ENCODE measurements around the gene MPC1.
"Not testable (repeated sequence)": the region's sequence is repeated elsewhere in the genome, so short reads cannot be mapped to it uniquely, and the experiment has no call there.

Gene MPC1

DNA sequence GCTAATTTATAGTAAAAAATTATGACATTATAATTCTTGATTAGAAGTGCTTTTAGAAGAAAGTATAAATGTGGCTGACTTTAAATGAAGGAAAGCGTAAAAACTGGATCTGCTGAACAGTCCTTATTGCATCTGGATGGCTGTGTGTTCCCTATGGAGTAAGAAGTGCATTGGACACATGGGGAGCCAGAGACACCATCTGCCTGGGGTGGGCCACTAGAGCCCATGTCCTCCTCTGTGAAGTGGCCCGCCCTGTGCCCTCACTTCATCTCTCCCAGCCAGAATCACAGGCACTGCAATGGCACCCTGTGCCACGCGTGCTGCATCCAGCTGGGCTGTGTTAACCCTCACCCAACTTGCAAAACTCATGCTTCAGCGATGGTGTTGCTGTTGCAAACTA lies 27.2 kb downstream of the MPC1 start:
- in situ Hi-C loops (cut with HindIII; ENCODE audit: low pct_ligation_motif_present, low pct_unique_long_range_greater_than_20kb, low sequenced_read_pairs): no loop called here

DNA sequence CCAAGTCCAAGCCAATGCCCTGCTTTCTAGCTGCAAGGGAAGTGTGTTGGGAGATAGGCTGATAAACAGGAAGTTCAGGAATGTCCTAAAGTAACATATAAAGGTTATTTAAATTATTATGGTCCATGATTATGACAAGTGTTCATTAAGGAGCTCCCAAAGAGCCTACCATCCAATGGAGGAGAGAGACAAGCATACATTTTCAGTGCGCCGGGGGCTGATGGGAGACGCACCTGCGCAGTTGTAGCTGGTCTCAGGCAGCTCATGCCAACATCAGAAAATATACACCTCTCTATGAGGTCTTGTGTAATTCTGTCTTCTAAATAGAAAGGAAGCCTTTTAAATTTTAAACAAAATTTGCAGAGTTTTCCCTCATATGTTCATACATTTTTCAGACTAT lies 27.8 kb downstream of the MPC1 start:
- no peak for DNase-seq
- in situ Hi-C loops (cut with HindIII; ENCODE audit: low pct_ligation_motif_present, low pct_unique_long_range_greater_than_20kb, low sequenced_read_pairs): no loop called here

More for the DNA sequence above, 27.2 kb downstream of the MPC1 start:
- DNase-seq: no peak

DNA sequence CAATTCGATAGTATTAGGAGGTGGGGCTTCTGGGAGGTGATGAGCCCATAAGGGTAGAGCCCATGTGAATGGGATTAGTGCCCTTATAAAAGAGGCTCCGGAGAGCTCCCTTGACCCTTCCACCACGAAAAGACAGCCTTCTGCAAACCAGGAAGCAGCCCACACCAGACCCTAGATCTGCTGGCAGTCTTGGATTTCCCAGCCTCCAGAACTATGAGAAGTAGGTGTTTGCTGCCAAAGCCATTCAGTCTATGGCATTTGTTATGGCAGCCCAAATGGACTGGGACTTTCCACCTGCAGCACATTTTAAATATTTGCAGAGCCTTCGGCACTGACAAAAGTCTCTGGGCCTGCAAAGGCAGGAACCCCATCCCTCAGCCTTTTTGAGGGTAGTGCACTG lies 28.6 kb downstream of the MPC1 start:
- in situ Hi-C loops (cut with HindIII; ENCODE audit: low pct_ligation_motif_present, low pct_unique_long_range_greater_than_20kb, low sequenced_read_pairs): no loop called here
- no peak for DNase-seq

DNA sequence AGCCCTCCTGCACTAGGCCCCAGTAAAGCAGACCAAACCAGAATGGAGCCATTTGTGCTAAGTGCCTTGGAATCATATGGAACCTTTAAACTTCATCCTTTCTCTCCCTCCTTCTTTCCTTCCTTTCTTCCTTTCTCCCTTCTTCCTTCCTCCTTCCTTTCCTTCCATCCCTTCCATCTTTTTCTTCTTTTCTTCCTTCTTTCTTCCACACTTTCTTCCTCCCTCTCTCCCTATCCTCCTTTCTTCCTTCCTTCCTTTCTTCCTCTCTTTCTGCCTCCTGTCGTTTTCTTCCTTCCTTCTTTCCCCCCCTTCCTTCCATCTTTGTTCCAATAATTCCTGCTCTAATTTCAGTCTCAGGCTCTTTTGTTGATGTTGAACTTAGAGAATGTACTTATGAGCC lies 29.2 kb downstream of the MPC1 start:
- DNase-seq: no peak
- in situ Hi-C loops (cut with HindIII; ENCODE audit: low pct_ligation_motif_present, low pct_unique_long_range_greater_than_20kb, low sequenced_read_pairs): no loop called here

DNA sequence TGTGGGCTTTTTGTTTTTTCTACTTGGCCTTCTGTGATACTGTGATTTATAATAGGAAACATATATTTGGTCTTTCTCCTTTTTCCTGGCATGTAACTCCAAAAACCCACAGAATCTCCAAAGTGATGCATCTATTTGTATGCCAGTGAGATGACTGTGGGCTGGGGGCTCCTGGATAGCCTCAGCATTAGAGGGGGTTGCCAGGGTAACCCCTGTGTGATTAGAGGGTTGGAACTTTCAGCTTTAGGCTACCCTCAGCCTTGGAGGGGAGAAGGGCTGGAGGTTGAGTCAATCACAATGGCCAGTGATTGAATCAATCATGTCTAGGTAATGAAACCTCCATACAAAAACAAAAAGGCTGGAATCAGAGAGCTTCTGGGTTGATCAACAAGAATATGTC lies 29.8 kb downstream of the MPC1 start:
- no peak for DNase-seq
- in situ Hi-C loops (cut with HindIII; ENCODE audit: low pct_ligation_motif_present, low pct_unique_long_range_greater_than_20kb, low sequenced_read_pairs): no loop called here

DNA sequence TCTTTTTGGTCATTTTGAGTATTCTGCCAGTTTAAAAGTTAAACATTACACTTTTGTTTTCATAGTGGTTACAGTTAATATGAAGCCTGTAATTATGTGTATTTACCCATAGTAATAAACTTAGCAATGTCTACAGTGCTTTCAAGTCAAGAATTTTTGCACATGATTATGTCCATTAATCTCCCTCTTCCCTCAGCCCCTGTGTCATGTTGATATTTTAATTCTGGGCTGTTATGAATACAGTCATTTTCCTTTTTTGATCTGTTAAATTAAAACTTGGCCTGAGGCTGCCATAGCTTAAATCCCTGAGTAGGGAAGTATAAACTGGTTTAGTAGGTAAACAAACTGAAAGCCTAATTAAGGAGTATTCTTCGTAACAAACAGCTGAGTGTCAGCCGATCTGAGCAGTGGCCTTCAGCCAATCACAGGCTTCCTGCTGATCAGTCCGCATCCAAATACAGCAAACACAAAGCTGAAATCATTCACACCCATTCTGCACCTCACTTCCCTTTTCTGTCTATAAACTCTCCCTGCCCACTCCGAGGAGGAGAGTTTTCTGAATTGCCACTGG lies 30.9 kb downstream of the MPC1 start:
- no peak for DNase-seq

DNA sequence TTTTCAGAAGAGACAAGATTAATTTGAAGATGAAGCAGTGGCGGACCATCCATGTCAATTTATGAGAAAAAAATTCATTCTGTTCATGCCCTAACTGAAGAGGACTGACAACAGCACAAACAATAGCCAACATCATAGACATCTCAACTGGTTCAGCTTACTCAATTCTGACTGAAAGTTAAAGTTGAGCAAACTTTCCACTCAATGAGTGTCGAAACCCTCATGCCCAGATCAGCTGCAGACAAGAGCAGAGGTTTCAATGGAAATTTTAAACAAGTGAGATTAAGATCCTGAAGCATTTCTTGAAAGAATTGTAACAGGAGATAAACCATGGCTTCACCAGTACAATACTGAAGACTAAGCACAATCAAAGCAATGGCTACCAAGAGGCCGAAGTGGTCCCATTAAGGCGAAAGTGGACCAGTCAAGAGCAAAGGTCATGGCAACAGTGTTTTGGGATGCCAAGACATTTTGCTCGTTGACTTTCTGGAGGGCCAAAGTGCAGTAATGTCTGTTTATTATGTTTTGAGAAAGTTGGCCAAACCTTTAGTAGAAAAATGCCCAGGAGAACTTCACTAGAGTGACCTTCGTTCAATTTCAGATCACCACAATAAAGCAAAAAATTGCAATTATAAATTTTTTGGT lies 34.3 kb downstream of the MPC1 start:
- in situ Hi-C loops (cut with HindIII; ENCODE audit: low pct_ligation_motif_present, low pct_unique_long_range_greater_than_20kb, low sequenced_read_pairs): no loop called here

More for the DNA sequence above, 30.9 kb downstream of the MPC1 start:
- in situ Hi-C loops (cut with HindIII; ENCODE audit: low pct_ligation_motif_present, low pct_unique_long_range_greater_than_20kb, low sequenced_read_pairs): no loop called here

DNA sequence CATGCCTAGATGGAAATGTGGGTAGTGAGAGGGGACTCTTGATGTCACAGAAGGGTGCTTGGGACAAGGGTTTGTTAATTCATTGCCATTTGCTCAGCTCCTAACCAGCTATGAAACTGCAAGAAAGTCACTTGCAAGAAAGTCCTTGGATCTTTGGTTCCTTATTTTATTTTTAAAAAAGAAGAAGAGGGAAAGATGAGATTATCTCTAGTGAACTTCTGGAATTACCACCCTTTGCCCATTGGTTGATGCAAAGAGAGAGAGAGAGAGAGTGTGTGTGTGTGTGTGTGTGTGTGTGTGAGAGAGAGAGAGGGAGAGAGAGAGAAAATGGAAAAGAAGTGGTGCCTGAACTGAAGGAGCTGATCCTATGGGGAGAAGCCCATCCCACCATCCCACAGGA lies 35.8 kb downstream of the MPC1 start:
- in situ Hi-C loops (cut with HindIII; ENCODE audit: low pct_ligation_motif_present, low pct_unique_long_range_greater_than_20kb, low sequenced_read_pairs): no loop called here
- DNase-seq: no peak

More for the DNA sequence above, 34.3 kb downstream of the MPC1 start:
- no peak for DNase-seq

DNA sequence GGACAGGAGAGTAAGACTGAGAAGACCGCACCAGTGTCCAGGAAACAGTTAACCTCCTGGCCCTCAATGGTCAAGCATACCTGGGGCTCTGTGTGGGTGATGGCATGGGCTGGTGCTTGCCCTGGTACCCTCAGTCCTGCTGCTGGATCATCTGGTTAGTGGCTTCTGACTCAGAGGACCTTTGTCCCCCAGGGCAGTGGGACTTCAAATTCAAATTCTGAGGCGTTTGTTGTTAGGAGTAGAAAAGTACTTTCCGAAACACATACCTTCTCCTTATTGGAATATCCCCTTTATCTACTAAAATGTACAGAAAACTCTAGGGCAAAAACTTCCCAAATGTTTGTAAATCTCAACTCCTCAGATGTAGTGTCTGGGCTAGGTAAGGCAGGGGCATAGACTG lies 36.3 kb downstream of the MPC1 start:
- no peak for DNase-seq
- in situ Hi-C loops (cut with HindIII; ENCODE audit: low pct_ligation_motif_present, low pct_unique_long_range_greater_than_20kb, low sequenced_read_pairs): no loop called here

DNA sequence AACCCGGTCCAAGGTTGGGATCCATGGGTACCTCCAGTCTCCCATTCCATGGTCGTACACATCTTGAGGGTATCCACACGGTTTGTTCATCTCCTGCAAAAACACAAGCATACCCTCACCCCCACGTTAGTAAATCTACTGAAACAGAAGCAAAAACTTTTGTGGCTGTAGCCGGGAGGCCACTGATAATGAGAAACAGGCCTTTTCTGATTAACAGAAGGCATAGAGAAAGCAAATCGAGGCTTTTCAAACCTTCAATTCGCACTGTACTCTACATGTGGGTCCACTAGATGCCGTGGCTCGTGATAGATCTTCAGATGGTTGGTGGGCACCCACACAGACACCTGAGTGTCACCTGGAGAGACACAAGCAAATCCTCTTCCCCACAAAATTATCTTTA lies 37.1 kb downstream of the MPC1 start:
- in situ Hi-C loops (cut with HindIII; ENCODE audit: low pct_ligation_motif_present, low pct_unique_long_range_greater_than_20kb, low sequenced_read_pairs); DNase-seq: not testable (repeated sequence)

DNA sequence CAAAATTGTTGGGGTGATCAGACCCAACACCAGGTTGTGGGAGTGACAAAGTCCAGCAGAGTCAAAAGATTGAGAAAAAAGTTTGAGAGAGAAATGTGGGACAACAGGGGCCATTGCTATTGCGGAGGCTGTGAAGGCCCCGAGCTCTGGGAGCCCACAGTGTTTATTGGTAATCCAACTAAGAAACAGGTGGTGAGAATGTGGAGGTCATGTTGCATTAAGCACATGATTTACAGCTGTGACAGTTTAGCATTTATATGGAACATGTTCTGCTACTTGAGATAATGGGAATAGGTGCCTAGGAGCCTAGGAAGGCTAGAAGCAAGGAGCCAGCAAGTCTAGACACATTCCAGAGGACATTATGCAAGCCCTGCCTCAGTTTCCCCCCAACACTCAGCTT lies 37.8 kb downstream of the MPC1 start:
- in situ Hi-C loops (cut with HindIII; ENCODE audit: low pct_ligation_motif_present, low pct_unique_long_range_greater_than_20kb, low sequenced_read_pairs); DNase-seq: not testable (repeated sequence)

DNA sequence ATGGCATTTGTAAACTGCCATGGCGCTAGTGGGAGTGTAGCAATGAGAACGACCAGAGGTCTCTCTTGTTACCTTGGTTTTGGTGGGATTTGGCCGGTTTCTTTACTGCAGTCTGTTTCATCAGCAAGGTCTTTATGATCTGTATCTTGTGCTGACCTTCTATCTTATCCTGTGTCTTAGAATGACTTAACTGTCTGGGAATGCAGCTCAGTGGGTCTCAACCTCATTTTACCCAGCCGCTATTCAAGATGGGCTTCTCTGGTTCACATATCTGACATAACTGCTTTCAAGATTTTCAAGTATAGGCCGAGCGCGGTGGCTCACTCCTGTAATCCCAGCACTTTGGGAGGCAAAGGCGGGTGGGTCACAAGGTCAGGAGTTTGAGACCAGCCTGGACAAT lies 38.5 kb downstream of the MPC1 start:
- in situ Hi-C loops (cut with HindIII; ENCODE audit: low pct_ligation_motif_present, low pct_unique_long_range_greater_than_20kb, low sequenced_read_pairs): no loop called here
- DNase-seq: no peak

DNA sequence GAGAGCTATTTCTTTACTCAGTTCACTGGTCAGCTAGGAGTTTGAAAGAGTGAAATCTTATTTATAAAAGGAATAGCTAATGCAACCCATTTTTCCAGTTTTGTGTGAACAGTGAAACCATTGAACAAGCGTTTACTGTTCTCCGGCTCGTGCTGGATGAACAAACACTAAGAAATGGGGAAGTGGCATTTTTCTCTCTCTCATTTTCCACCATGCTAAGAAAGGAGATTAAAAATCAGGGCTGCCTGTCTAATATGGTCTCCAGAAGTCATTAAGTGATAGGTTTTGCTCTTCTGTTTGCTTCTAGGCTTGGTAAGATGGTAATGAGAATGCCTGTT lies 39.6 kb downstream of the MPC1 start:
- in situ Hi-C loops (cut with HindIII; ENCODE audit: low pct_ligation_motif_present, low pct_unique_long_range_greater_than_20kb, low sequenced_read_pairs): no loop called here
- no peak for DNase-seq

DNA sequence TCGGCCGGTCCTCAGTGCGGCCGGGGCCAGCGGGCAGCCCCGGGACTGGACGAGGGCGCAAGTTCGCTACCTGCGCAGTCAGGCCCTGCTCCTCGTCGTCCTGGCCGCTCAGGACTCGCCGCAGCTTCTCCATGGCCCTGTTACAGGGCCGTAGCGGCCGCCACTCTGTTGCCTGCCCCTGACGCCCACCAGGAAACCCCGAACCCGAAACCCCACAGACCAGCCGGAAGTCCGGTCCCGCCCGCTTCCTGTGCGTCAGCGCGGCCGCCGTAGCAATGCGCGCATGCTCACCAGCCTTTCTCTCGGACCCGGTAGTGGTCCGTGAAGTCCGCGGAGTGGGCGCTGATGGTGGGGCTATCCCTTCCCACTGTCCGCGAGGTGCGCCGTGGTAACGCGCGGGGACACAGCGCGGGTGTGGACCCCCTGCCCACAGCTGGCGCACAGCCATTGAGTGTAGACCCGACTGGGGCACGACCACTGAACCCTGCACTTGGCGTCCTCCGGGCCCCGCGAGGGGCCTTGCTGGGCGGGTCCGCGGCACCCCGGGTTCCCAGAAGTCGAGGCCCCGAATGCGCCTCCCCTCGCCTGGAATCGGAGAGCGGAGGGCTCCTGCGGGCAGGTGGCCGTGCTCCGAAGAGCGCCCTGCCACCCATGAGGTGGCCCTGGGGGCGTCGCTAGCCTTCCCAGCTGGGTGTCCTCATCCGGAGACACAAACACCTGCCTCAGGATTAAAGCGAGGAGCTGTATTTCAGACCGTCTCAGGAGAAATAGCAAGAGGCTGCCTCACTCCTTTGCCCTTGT lies 40.2 kb downstream of the MPC1 start, which contains the start of gene SFT2D1:
TSS of gene SFT2D1 (minus strand) at position 197 of the 801 bp plus-strand sequence. CDS start at position 133, 64 bp downstream.
- peak; percentile 72 for DNase-seq
- in situ Hi-C loops (cut with HindIII; ENCODE audit: low pct_ligation_motif_present, low pct_unique_long_range_greater_than_20kb, low sequenced_read_pairs): no loop called here

DNA sequence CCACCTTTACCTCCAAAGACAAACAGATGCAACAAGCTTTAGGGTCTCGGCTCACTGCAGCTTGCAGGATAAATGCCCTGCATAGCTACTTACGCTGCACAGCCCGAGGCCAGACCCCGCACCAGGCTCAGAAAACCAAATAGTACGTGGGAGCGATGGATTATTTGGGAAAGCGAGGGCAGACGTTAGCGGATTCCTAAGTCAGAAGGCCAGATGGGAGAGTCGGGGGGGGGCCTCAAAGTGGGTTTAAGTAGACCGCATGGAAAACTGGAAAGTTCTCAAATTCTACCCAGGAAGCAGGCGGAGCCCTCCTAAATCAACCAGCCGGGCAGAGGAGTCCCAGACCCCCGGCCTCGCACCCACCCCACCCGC lies 40.8 kb downstream of the MPC1 start:
- in situ Hi-C loops (cut with HindIII; ENCODE audit: low pct_ligation_motif_present, low pct_unique_long_range_greater_than_20kb, low sequenced_read_pairs): no loop called here
- peak; percentile 2 for DNase-seq

DNA sequence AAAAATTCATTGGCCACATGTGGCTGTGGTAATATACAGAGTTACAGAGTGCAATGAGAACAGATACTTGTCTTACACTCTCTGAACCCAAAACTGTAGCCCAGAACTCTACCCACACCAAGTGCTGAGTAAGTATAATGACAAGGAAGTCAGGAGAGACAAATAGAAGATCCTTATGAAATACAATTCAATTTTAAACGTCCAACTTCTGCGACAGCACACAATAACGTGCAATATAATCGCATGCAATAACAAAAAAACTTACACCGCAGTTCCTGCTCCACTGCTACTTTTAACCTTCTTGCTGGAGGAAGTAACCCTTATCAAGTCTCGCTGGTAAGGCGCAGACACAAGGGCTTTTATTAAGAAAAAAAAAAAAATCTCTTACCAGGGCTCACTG lies 41.3 kb downstream of the MPC1 start:
- no peak for DNase-seq

DNA sequence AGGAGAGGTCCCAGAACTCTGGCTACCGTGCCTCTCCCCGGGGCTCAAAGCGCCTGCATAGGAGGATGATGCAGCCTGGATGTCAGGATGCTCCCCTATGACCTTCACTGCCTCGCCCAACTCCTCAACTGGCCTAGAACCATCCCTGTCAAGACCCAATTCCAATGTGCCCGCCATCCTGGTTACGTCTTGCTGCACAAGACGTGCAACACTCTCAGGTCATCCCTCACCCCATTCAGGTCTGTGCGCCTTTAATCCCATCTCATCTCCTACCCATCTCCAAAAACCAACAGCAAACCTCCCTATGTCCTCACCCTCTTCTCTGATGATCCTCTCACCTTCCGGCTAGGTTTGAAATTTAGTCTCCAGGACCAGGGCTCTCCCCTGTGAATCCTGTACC lies 43.9 kb downstream of the MPC1 start:
- in situ Hi-C loops (cut with HindIII; ENCODE audit: low pct_ligation_motif_present, low pct_unique_long_range_greater_than_20kb, low sequenced_read_pairs): no loop called here
- DNase-seq: no peak

More for the DNA sequence above, 41.3 kb downstream of the MPC1 start:
- in situ Hi-C loops (cut with HindIII; ENCODE audit: low pct_ligation_motif_present, low pct_unique_long_range_greater_than_20kb, low sequenced_read_pairs): no loop called here

DNA sequence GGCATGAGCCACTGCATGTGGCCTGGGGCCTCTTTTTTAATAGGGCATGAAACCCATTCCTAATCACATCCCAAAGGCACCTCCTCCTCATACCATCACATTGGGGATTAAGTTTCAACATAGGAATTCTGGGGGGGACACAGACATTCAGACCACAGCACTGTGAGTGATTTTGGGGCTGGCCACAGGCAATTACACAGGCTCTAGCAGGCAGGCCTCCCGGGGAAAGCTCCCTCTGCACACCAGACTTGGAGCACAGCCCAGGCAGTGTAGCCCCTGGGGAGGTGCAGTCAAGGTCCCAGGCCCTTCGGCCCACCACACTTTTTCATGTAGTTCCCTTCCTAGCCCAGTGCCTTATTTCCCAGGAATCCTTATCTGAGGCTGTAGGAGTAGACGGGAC lies 45.9 kb downstream of the MPC1 start:
- DNase-seq: no peak
- in situ Hi-C loops (cut with HindIII; ENCODE audit: low pct_ligation_motif_present, low pct_unique_long_range_greater_than_20kb, low sequenced_read_pairs): no loop called here

DNA sequence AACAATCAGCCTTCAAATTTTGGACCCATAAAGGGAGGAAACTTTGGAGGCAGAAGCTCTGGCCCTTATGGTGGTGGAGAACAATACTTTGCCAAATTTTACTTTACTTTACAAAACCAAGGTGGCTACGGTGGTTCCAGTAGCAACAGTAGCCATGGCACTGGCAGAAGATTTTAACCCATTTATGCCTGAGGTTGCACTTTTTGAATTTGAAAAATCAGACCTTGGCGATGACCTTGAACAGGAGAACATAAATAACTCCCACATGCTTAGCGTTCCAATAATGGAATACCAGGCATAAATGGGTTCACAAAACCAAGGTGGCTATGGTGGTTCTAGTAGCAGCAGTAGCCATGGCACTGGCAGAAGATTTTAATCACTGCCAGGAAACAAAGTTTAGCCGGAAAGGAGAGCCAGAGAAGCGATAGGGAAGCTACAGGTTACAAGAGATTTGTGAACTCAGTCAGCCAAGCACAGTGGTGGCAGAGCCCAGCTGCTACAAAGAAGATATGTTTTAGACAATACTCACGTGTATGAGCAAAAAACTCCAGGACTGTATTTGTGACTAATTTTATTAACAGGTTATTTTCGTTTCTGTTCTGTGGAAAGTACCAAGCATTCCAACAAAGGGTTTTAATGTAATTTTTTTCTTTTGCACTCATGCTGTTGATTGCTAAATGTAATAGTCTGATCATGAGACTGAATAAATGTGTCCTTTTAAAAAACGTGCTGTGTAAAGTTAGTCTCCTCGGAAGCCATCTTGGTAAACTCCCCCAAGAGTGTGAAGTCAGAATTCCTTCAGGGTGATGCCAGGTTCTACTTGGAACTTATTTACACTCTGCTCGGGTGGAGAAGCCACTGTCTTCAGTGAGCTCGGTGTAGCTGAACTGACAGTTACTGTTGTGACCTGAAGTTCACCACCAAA lies 47.1 kb downstream of the MPC1 start:
- in situ Hi-C loops (cut with HindIII; ENCODE audit: low pct_ligation_motif_present, low pct_unique_long_range_greater_than_20kb, low sequenced_read_pairs): no loop called here
- DNase-seq: no peak
